ENCODE results near the gene CDC73. TPM values are rescaled to one million over a fixed set of nuclear protein-coding genes. Genes with fewer than 3 reads are reported as not detected.

The CDC73 gene
- polyA plus RNA-seq, 1 donor (not counting 4 experiments of a cell fraction or from before 2014, with no cell fraction given), result 45.3 TPM

DNA sequence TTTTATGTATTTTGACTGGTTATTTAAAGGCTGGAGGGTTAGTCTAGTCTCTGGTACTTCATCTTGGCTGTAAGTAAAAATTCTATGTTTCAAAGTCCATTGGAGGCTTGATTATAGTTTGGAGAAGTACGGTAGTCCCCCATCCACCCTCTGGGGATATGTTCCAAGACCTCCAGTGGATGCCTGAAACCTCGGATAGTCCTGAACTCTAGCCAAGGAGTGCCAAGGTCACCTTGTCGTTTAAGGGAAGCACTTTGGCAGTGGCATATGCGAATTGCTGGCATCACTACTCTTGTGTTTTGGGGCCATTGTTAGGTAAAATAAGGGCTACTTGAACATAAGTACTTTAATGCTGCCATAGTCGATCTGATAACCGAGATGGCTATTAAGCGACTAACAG is 18.4 kb downstream of the CDC73 start:
- Histone ChIP-seq H3K9ac (ENCODE audit: control insufficient read depth, extremely low read depth, insufficient read depth, low read length) (no peak overlapping the region), H3K4me1 (ENCODE audit: control insufficient read depth, extremely low read depth, insufficient read depth, low read length) (no peaks in the 10 kb centered on the region), H3K9me1 (ENCODE audit: control insufficient read depth, extremely low read depth, insufficient read depth, low read length) (no peaks in the 10 kb centered on the region), H3K27ac (ENCODE audit: control insufficient read depth, insufficient read depth, low read length) (no peak overlapping the region), H3K27me3 (ENCODE audit: control insufficient read depth, extremely low read depth, insufficient read depth, low read length) (no peaks in the 10 kb centered on the region), H3K79me2 (ENCODE audit: control insufficient read depth, insufficient read depth, low read length) (peaks cover 18% of the 10 kb centered on the region), H3K9me3 (ENCODE audit: control insufficient read depth, low read depth, low read length) (no peaks in the 10 kb centered on the region), H3K4me2 (ENCODE audit: control insufficient read depth, extremely low read depth, insufficient read depth, low read depth, low read length) (no peak overlapping the region), H3K4me3 (ENCODE audit: control insufficient read depth in 2 of 3, extremely low read depth in 1 of 3, insufficient read depth in 2 of 3, low read depth in 1 of 3, low read length in 3 of 3) (no peak overlapping the region), H4K20me1 (ENCODE audit: control insufficient read depth, extremely low read depth, insufficient read depth, low read length) (no peaks in the 10 kb centered on the region), H3K36me3 (ENCODE audit: control insufficient read depth in 2 of 2, extremely low read depth in 1 of 2, insufficient read depth in 2 of 2, low read length in 2 of 2) (peaks cover 1 to 16% of the 10 kb centered on the region in 2 experiments), H2AFZ (ENCODE audit: control insufficient read depth, low read length) (no peak overlapping the region)
- TF ChIP-seq, protein P1, sequence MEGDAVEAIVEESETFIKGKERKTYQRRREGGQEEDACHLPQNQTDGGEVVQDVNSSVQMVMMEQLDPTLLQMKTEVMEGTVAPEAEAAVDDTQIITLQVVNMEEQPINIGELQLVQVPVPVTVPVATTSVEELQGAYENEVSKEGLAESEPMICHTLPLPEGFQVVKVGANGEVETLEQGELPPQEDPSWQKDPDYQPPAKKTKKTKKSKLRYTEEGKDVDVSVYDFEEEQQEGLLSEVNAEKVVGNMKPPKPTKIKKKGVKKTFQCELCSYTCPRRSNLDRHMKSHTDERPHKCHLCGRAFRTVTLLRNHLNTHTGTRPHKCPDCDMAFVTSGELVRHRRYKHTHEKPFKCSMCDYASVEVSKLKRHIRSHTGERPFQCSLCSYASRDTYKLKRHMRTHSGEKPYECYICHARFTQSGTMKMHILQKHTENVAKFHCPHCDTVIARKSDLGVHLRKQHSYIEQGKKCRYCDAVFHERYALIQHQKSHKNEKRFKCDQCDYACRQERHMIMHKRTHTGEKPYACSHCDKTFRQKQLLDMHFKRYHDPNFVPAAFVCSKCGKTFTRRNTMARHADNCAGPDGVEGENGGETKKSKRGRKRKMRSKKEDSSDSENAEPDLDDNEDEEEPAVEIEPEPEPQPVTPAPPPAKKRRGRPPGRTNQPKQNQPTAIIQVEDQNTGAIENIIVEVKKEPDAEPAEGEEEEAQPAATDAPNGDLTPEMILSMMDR (optimal IDR thresholded peaks at IDR 0.05 in 1 of 3, IDR thresholded peaks at IDR 0.05 in 1 of 3, conservative IDR thresholded peaks at IDR 0.05 in 1 of 3; ENCODE audit: extremely low read depth in 1 of 3, insufficient read depth in 2 of 3, low read length in 3 of 3), result no peak
- TF ChIP-seq EZH2 (IDR thresholded peaks at IDR 0.05; ENCODE audit: low read length), result no peak
- FAIRE-seq (no peak), DNase-seq (ENCODE audit: low read depth, low spot score) (no peak)
- dilution Hi-C loops (cut with MboI; ENCODE audit: extremely low pct_ligation_motif_present, low sequenced_read_pairs), result no loop called here

DNA sequence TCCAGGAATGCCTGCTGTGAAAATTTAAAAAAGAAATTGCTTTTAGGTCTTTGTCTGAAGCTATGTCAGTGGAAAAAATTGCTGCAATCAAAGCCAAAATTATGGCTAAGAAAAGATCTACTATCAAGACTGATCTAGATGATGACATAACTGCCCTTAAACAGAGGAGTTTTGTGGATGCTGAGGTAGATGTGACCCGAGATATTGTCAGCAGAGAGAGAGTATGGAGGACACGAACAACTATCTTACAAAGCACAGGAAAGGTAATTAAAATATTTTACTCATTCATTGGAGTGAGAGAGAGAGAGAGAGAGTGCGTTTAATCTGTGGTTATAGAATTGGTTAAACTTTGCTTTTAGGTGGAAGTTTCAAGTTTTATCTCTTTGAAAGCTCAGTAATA is 20.0 kb downstream of the CDC73 start:
- no peak overlapping the region for H3K27ac ChIP-seq (ENCODE audit: control insufficient read depth, insufficient read depth, low read length)
- H3K4me1 ChIP-seq (ENCODE audit: control insufficient read depth, extremely low read depth, insufficient read depth, low read length), result no peaks in the 10 kb centered on the region
- H4K20me1 ChIP-seq (ENCODE audit: control insufficient read depth, extremely low read depth, insufficient read depth, low read length), result no peaks in the 10 kb centered on the region
- H3K9ac ChIP-seq (ENCODE audit: control insufficient read depth, extremely low read depth, insufficient read depth, low read length), result no peak overlapping the region
- no peaks in the 10 kb centered on the region for H3K9me3 ChIP-seq (ENCODE audit: control insufficient read depth, low read depth, low read length)
- no peaks in the 10 kb centered on the region for H3K9me1 ChIP-seq (ENCODE audit: control insufficient read depth, extremely low read depth, insufficient read depth, low read length)
- H3K4me3 ChIP-seq (ENCODE audit: control insufficient read depth in 2 of 3, extremely low read depth in 1 of 3, insufficient read depth in 2 of 3, low read depth in 1 of 3, low read length in 3 of 3), result no peak overlapping the region
- no peak overlapping the region for H2AFZ ChIP-seq (ENCODE audit: control insufficient read depth, low read length)
- dilution Hi-C loops (cut with MboI; ENCODE audit: extremely low pct_ligation_motif_present, low sequenced_read_pairs), result no loop called here
- no peak for FAIRE-seq
- no peak for DNase-seq (ENCODE audit: low read depth, low spot score)
- peaks cover 12% of the 10 kb centered on the region for H3K79me2 ChIP-seq (ENCODE audit: control insufficient read depth, insufficient read depth, low read length)
- no peak for TF ChIP-seq EZH2 (IDR thresholded peaks at IDR 0.05; ENCODE audit: low read length)
- TF ChIP-seq, protein P1 (optimal IDR thresholded peaks at IDR 0.05 in 1 of 3, IDR thresholded peaks at IDR 0.05 in 1 of 3, conservative IDR thresholded peaks at IDR 0.05 in 1 of 3; ENCODE audit: extremely low read depth in 1 of 3, insufficient read depth in 2 of 3, low read length in 3 of 3), result no peak
- H3K36me3 ChIP-seq (ENCODE audit: control insufficient read depth in 2 of 2, extremely low read depth in 1 of 2, insufficient read depth in 2 of 2, low read length in 2 of 2), result peaks cover 4 to 24% of the 10 kb centered on the region in 2 experiments
- no peak overlapping the region for H3K4me2 ChIP-seq (ENCODE audit: control insufficient read depth, extremely low read depth, insufficient read depth, low read depth, low read length)
- no peaks in the 10 kb centered on the region for H3K27me3 ChIP-seq (ENCODE audit: control insufficient read depth, extremely low read depth, insufficient read depth, low read length)

Data from keratinocyte (primary cell).